GM12892 (cell line): ENCODE measurements around the gene RASA2.

ENCODE experiments used
- POLR2A ChIP-seq: IDR thresholded peaks from 2 replicates; pipeline ENCODE4 v1.6.1; 2011; ENCODE audit warnings: low read depth, low read length, control low read depth
- POLR2AphosphoS5 ChIP-seq: IDR thresholded peaks from 2 replicates; pipeline ENCODE4 v1.6.1; 2011; ENCODE audit warnings: low read depth, low read length, control low read depth

DNA sequence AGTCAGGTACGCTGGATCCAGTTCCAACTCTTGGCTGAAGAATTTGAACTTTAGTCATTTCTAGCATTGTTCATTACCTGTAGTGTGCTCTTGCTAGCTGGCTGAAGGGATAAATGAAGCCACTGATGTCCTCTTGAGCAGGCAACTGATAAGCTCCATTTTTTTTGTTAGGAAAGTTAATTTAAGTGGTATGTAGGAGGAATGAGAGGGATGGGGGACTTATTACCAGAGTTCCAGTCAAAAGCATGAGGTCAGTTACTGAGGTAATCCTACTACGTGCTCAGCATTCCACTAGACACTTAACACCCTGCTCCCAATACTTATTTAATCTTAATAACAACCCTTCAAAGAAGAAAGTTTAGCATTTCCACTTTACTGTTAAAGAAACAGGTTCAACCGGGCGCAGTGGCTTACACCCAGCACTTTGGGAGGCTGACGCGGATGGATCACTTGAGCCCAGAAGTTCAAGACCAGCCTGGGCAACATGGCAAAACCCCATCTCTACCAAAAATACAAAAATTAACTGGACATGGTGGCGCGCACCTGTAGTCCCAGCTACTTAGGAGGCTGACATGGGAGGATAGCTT lies 2.0 kb upstream of the RASA2 start:
- TF ChIP-seq POLR2A: no peak
- no peak for TF ChIP-seq POLR2AphosphoS5
